22Rv1 (cell line): ENCODE measurements around the gene KCNK13.

Experiments used
- H3K27ac ChIP-seq: fragments of 450-650 bp; 2 replicates; pipeline ENCODE4 v1.5.1; 2017
- CTCF ChIP-seq: fragments of 450-650 bp; IDR thresholded peaks from 2 replicates; pipeline ENCODE4 v1.5.1; 2017; ENCODE audit warnings: mild to moderate bottlenecking
- ZFX ChIP-seq: fragments of 450-650 bp; IDR thresholded peaks from 2 replicates; pipeline ENCODE4 v1.6.1; 2017; ENCODE audit warnings: antibody characterized with exemption, borderline replicate concordance

Gene KCNK13

GRCh38 chr14:90159146-90159545, 97.4 kb downstream of the KCNK13 start:
- H3K27ac ChIP-seq = no peak overlapping the region

GRCh38 chr14:90159688-90160087, 97.9 kb downstream of the KCNK13 start:
- H3K27ac ChIP-seq = no peak overlapping the region
- TF ChIP-seq ZFX (no peak), CTCF (no peak)

More at GRCh38 chr14:90159146-90159545, 97.4 kb downstream of the KCNK13 start:
- no peak for TF ChIP-seq ZFX
- TF ChIP-seq CTCF = no peak

- no peak overlapping the region for H3K27ac ChIP-seq
- TF ChIP-seq CTCF (no peak), ZFX (no peak)
Measured at GRCh38 chr14:90161129-90161528, 99.3 kb downstream of the KCNK13 start.

- H3K27ac ChIP-seq = no peak overlapping the region
- TF ChIP-seq CTCF = no peak
- TF ChIP-seq ZFX = no peak
Measured at GRCh38 chr14:90168425-90169105, 106.8 kb downstream of the KCNK13 start.

- TF ChIP-seq CTCF = no peak
- TF ChIP-seq ZFX = no peak
- no peak overlapping the region for H3K27ac ChIP-seq
Measured at GRCh38 chr14:90175631-90176030, 113.8 kb downstream of the KCNK13 start.

GRCh38 chr14:90177539-90178189, 115.9 kb downstream of the KCNK13 start:
- H3K27ac ChIP-seq = no peak overlapping the region
- no peak for TF ChIP-seq CTCF

- TF ChIP-seq CTCF (no peak), ZFX (no peak)
- H3K27ac ChIP-seq = no peak overlapping the region
Measured at GRCh38 chr14:90179357-90179756, 117.6 kb downstream of the KCNK13 start.
